ENCODE data around the gene CAPN15. TPM values are rescaled to one million over a fixed set of nuclear protein-coding genes. Genes with fewer than 3 reads are reported as not detected.
"Not testable (repeated sequence)": the region's sequence is repeated elsewhere in the genome, so short reads cannot be mapped to it uniquely, and the experiment has no call there.

The CAPN15 gene
- total RNA-seq, 1 experiment from 2014 or later, result 7.1 TPM

DNA sequence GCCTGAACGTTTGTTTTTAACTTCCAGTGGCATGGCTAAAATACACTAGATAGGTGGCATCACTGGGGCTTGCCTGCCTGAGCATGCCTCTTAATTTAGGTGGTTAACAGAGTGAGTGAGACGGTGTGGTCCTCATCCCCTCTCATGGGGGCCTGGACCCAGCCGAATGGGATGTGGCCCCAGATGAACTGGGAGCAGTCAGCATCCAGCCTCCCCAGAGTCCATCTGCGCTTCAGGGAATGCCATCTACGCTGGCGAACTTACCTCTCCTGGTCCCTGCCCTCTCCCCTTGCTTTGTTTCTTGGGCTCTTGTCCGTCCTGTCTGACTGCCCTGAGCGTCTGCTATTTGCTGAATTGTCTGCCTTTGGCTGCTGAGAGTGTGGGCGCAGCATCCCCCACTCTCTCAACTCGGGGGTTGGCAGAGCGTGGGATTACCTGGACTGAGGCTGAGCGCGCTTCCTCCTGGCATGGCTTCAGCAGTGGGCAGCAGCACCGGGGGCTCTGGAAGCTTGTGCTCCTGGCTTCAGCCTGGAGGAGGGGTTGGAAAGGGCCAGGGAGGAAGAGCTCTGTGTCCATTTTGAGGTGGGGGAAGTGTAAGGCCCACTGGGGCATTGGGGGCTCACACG is 64.5 kb downstream of the CAPN15 start:
- no peak for DNase-seq (ENCODE audit: low read depth)

GRCh38 chr16:592518-593306 is 65.2 kb downstream of the CAPN15 start:
- DNase-seq (ENCODE audit: low read depth), result no peak

GRCh38 chr16:593406-593805 is 65.9 kb downstream of the CAPN15 start:
- no peak for DNase-seq (ENCODE audit: low read depth)

DNA sequence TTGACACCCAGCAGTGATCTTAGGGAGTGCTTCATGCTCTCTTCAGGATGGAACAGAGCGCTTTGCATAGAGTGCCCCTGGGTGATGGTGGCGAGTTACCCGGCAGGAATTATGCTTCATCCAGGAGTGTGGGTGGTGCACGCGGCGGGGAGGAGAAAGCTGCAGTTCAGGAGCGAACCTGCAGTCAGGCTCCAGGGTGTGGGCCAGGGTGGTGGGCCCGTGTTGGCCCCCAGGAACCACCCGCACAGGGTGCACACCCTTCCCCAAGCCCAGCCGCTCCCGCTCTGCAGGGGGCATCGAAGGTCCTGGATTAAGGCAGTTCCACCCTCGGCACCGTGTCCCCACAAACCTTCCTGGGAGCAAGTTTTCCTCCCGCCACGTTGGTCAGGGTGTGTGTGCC is 66.3 kb downstream of the CAPN15 start:
- no peak for DNase-seq (ENCODE audit: low read depth)

DNA sequence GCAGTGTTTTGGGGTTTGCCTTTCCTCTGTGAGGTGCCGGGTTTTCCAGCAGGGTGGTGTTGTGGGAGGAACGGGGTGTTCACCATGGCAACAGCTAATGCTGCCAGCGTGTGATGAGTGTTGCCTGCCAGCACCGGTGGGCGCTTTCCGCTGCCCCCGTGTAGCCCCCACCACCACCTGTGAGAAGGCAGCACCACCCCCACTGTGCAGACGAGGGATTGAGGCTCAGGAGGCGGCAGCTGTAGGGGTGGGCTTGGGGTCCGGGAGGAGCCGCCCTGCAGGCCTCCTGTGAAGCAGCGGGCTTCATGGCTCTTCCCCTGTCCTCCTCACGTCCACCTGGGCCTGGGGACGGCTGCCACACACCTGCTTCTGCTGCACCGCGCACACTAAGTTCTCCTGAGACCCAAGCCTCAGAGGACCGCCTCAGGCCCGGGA is 67.6 kb downstream of the CAPN15 start:
- no peak for DNase-seq (ENCODE audit: low read depth)

GRCh38 chr16:595942-596735 is 68.6 kb downstream of the CAPN15 start:
- no peak for DNase-seq (ENCODE audit: low read depth)

- DNase-seq (ENCODE audit: low read depth), result no peak
Measured at GRCh38 chr16:596736-597060, 69.2 kb downstream of the CAPN15 start.

DNA sequence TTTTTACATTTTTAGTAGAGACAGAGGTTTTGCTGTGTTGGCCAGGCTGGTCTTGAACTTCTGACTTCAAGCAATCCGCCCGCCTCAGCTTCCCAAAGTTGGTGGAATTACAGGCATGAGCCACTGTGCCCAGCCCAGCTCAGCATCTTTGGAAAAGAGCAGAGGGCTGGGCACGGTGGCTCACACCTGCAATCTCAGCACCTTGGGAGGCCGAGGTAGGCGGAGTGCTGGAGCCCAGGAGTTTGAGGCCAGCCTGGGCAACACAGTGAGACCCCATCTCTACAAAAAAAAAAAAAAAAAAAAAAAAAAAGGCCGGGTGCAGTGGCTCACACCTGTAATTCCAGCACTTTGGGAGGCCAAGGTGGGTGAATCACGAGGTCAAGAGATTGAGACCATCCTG is 70.1 kb downstream of the CAPN15 start:
- not testable (repeated sequence) for DNase-seq (ENCODE audit: low read depth)

- no peak for DNase-seq (ENCODE audit: low read depth)
Measured at GRCh38 chr16:598823-599739, 71.6 kb downstream of the CAPN15 start.

GRCh38 chr16:600781-601180 is 73.3 kb downstream of the CAPN15 start:
- DNase-seq (ENCODE audit: low read depth), result no peak

DNA sequence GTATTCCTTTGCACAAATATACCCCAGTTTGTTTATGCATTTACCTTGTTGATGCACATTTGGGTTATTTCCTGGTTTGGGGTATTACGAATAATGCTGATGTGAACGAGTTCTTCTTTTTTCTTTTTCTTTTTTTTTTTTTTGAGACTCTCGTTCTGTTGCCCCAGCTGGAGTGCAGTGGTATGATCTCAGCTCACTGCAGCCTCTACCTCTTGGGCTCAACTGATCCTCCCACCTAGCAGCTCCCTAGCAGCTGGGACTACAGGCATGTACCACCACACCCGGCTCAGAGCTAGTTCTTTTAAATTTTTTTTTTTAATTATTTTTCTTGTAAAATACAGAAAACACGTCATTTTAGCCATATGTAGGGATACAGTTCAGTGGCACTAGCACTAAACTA is 76.4 kb downstream of the CAPN15 start:
- no peak for DNase-seq (ENCODE audit: low read depth)

Other genes starting within 250 kb of the CAPN15 start
- gene ARHGDIG, start 247.1 kb upstream of the CAPN15 start, total RNA-seq (2014; rRNA removed; shearing (Covaris generic)), result not detected in 2 replicates
- gene PDIA2, start 244.5 kb upstream of the CAPN15 start, total RNA-seq (2014; rRNA removed; shearing (Covaris generic)), result 0.84 TPM in 1 of 2 replicates, not detected in the other
- gene AXIN1, start 175.0 kb upstream of the CAPN15 start, total RNA-seq (2014; rRNA removed; shearing (Covaris generic)), result 5.8 and 8.3 TPM in 2 replicates
- gene MRPL28, start 157.2 kb upstream of the CAPN15 start, total RNA-seq (2014; rRNA removed; shearing (Covaris generic)), result 119 and 138 TPM in 2 replicates
- gene PGAP6, start 145.7 kb upstream of the CAPN15 start, total RNA-seq (2014; rRNA removed; shearing (Covaris generic)), result 20.2 and 25.8 TPM in 2 replicates
- 72.3 and 76.0 TPM in 2 replicates for gene NME4, start 130.5 kb upstream of the CAPN15 start, total RNA-seq (2014; rRNA removed; shearing (Covaris generic))
- gene DECR2, start 125.8 kb upstream of the CAPN15 start, total RNA-seq (2014; rRNA removed; shearing (Covaris generic)), result 8.9 and 10.1 TPM in 2 replicates
- gene RAB11FIP3, start 102.1 kb upstream of the CAPN15 start, total RNA-seq (2014; rRNA removed; shearing (Covaris generic)), result 6.5 and 10.1 TPM in 2 replicates
- not detected in 2 replicates for gene PRR35, start 32.7 kb downstream of the CAPN15 start, total RNA-seq (2014; rRNA removed; shearing (Covaris generic))
- gene NHLRC4, start 39.3 kb downstream of the CAPN15 start, total RNA-seq (2014; rRNA removed; shearing (Covaris generic)), result 0.24 and 0.29 TPM in 2 replicates
- gene PIGQ, start 42.3 kb downstream of the CAPN15 start, total RNA-seq (2014; rRNA removed; shearing (Covaris generic)), result 14.9 and 16.2 TPM in 2 replicates
- 5.5 and 7.1 TPM in 2 replicates for gene RAB40C, start 62.4 kb downstream of the CAPN15 start, total RNA-seq (2014; rRNA removed; shearing (Covaris generic))
- 0.10 TPM in 1 of 2 replicates, not detected in the other for gene WFIKKN1, start 103.3 kb downstream of the CAPN15 start, total RNA-seq (2014; rRNA removed; shearing (Covaris generic))
- gene METTL26, start 108.6 kb downstream of the CAPN15 start, total RNA-seq (2014; rRNA removed; shearing (Covaris generic)), result 117 and 142 TPM in 2 replicates
- gene MCRIP2, start 114.1 kb downstream of the CAPN15 start, total RNA-seq (2014; rRNA removed; shearing (Covaris generic)), result 18.6 and 21.3 TPM in 2 replicates
- 5.6 and 7.3 TPM in 2 replicates for gene WDR90, start 121.7 kb downstream of the CAPN15 start, total RNA-seq (2014; rRNA removed; shearing (Covaris generic))
- gene RHOT2, start 140.4 kb downstream of the CAPN15 start, total RNA-seq (2014; rRNA removed; shearing (Covaris generic)), result 23.7 and 24.2 TPM in 2 replicates
- 0.72 TPM in 1 of 2 replicates, not detected in the other for gene RHBDL1, start 148.0 kb downstream of the CAPN15 start, total RNA-seq (2014; rRNA removed; shearing (Covaris generic))
- 136 and 183 TPM in 2 replicates for gene STUB1, start 152.7 kb downstream of the CAPN15 start, total RNA-seq (2014; rRNA removed; shearing (Covaris generic))
- gene JMJD8, start 156.6 kb downstream of the CAPN15 start, total RNA-seq (2014; rRNA removed; shearing (Covaris generic)), result 38.4 and 47.1 TPM in 2 replicates
- 2.0 and 2.6 TPM in 2 replicates for gene WDR24, start 162.7 kb downstream of the CAPN15 start, total RNA-seq (2014; rRNA removed; shearing (Covaris generic))
- 0.24 TPM in 1 of 2 replicates, not detected in the other for gene FBXL16, start 178.1 kb downstream of the CAPN15 start, total RNA-seq (2014; rRNA removed; shearing (Covaris generic))
- 39.2 and 57.1 TPM in 2 replicates for gene METRN, start 187.4 kb downstream of the CAPN15 start, total RNA-seq (2014; rRNA removed; shearing (Covaris generic))
- 18.0 and 26.3 TPM in 2 replicates for gene ANTKMT, start 193.4 kb downstream of the CAPN15 start, total RNA-seq (2014; rRNA removed; shearing (Covaris generic))
- under 0.01 and 0.12 TPM in 2 replicates for gene CCDC78, start 198.7 kb downstream of the CAPN15 start, total RNA-seq (2014; rRNA removed; shearing (Covaris generic))
- gene HAGHL, start 199.4 kb downstream of the CAPN15 start, total RNA-seq (2014; rRNA removed; shearing (Covaris generic)), result 3.3 and 4.0 TPM in 2 replicates
- 15.3 and 21.7 TPM in 2 replicates for gene CIAO3, start 213.3 kb downstream of the CAPN15 start, total RNA-seq (2014; rRNA removed; shearing (Covaris generic))
- 0.10 TPM in 1 of 2 replicates, not detected in the other for gene MSLN, start 233.0 kb downstream of the CAPN15 start, total RNA-seq (2014; rRNA removed; shearing (Covaris generic))

All from RPMI7951 (cell line).